ENCODE measurements around the gene SLC15A4. TPM values are rescaled to one million over a fixed set of nuclear protein-coding genes. Genes with fewer than 3 reads are reported as not detected.

SLC15A4 gene
- total and polyA plus RNA-seq, 9 donors, result 18.1 to 33.2 (median 22.6) TPM

DNA sequence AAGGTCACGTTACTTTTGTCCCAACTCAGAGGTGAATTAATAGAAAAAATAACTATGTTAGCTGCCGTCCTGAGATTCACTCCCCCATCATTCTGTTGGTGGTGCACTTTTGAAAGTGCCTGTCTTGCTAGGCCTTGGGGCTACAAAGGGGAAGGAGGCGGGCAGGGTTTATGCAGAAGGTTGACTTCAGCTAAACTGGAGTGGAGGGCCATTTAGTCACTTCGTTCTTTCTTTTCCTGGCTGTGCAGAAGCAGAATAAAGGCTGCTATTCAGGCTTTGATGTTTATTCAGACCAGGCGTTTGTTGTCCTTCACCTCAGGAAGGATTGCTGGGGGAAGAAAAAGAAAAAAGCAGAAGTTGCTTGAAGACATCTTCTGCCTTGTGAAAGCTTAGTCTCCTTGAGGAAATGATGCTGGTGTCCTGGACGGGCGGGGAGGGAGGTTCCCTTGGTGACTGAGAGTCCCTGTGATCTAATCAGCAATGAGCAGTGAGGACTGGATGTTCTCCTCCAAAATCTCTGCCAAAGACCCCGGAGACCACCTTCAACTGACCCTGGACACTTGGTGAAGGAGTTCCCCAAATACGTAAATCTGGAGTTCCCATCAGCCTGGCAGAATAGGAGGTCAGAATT is 33.5 kb upstream of the SLC15A4 start:
- intact Hi-C loops (cut with DNase I), result no loop called here
- no peak for TF ChIP-seq POLR2A (IDR thresholded peaks at IDR 0.05)
- no peak for TF ChIP-seq EP300 (IDR thresholded peaks at IDR 0.05)
- TF ChIP-seq CTCF (IDR thresholded peaks at IDR 0.05), result no peak

DNA sequence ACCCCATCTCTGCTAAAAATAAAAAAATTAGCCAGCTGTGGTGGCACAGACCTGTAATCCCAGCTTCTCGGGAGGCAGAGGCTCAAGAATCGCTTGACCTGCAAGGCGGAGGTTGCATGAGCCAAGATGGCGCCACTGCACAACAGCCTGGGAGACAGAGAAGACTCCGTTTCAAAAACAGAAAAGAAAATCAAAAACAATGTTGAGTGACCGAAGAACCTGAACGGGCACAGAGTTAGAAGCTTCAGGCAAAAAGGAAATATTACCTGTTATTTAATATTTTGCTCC is 33.0 kb upstream of the SLC15A4 start:
- H3K27me3 ChIP-seq, result no peaks in the 10 kb centered on the region
- DNase-seq, result no peak
- H3K27ac ChIP-seq, result no peak overlapping the region
- no peaks in the 10 kb centered on the region for H3K4me1 ChIP-seq (ENCODE audit: insufficient read depth)
- no peaks in the 10 kb centered on the region for H3K9me3 ChIP-seq
- intact Hi-C loops (cut with DNase I), result no loop called here
- H3K4me3 ChIP-seq, result no peak overlapping the region
- no peak for TF ChIP-seq EP300 (IDR thresholded peaks at IDR 0.05)
- TF ChIP-seq CTCF (IDR thresholded peaks at IDR 0.05), result no peak
- no peak for TF ChIP-seq POLR2A (IDR thresholded peaks at IDR 0.05)
- no peaks in the 10 kb centered on the region for H3K36me3 ChIP-seq
- WGBS, 3 donors, result 93 to 97% (median 94%) methylated on average over 7 of the region's 7 CpGs

More for the DNA sequence above, 33.5 kb upstream of the SLC15A4 start:
- Histone ChIP-seq H3K36me3 (no peaks in the 10 kb centered on the region), H3K9me3 (no peaks in the 10 kb centered on the region), H3K4me3 (no peak overlapping the region), H3K27me3 (no peaks in the 10 kb centered on the region), H3K27ac (no peak overlapping the region), H3K4me1 (ENCODE audit: insufficient read depth) (no peaks in the 10 kb centered on the region)
- 68 to 82% (median 68%) methylated on average over 9 of the region's 9 CpGs for WGBS, 3 donors
- no peak for DNase-seq

DNA sequence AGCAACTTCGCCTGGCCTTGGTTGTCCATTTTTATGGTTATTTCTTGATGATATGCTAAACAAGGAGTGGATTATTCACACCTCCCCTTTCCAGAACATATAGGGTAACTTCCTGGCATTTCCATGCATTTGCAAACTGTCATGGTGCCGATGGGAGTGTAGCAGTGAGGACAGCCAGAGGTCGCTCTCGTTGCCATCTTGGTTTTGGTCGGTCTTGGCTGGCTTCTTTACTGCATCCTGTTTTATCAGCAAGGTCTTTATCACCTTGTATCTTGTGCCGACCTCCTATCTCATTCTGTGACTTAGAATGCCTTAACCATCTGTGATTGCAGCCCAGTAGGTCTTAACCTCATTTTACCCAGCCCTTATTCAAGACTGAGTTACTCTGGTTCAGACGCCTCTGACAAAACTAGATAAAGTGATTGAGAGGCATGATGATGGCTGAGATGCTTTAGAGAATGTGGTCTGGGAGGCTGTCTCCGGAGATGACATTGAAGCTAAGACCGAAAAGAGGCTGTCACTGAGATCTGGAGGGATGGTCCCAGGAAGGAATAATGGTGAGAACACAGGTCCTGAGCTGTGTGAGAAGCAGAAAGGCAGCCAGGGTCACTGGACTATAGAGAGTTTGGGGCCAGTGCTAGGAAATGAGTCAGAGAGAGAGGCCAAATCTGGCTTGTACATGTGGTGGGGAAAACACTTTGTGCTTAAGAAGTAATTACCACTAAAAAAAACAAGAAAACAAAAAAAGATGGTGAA is 32.5 kb upstream of the SLC15A4 start:
- TF ChIP-seq EP300 (IDR thresholded peaks at IDR 0.05) (no peak), CTCF (IDR thresholded peaks at IDR 0.05) (no peak), POLR2A (IDR thresholded peaks at IDR 0.05) (no peak)
- DNase-seq, result no peak
- no peaks in the 10 kb centered on the region for H3K9me3 ChIP-seq
- no peaks in the 10 kb centered on the region for H3K27me3 ChIP-seq
- no peak overlapping the region for H3K4me3 ChIP-seq
- intact Hi-C loops (cut with DNase I), result no loop called here
- H3K27ac ChIP-seq, result no peak overlapping the region
- H3K4me1 ChIP-seq (ENCODE audit: insufficient read depth), result no peaks in the 10 kb centered on the region
- no peaks in the 10 kb centered on the region for H3K36me3 ChIP-seq
- 86 to 90% (median 87%) methylated on average over 9 of the region's 9 CpGs for WGBS, 3 donors

- intact Hi-C loops (cut with DNase I), result no loop called here
- H3K36me3 ChIP-seq, result no peaks in the 10 kb centered on the region
- no peak for DNase-seq
- H3K27me3 ChIP-seq, result no peaks in the 10 kb centered on the region
- 0 to 1% (median 1%) methylated on average over 34 to 74 of the region's 74 CpGs for WGBS, 3 donors
- H3K9me3 ChIP-seq, result no peaks in the 10 kb centered on the region
- no peaks in the 10 kb centered on the region for H3K4me1 ChIP-seq (ENCODE audit: insufficient read depth)
- H3K27ac ChIP-seq, result no peak overlapping the region
- peak overlapping the region; percentile 29 for H3K4me3 ChIP-seq
- TF ChIP-seq POLR2A (IDR thresholded peaks at IDR 0.05) (no peak), CTCF (IDR thresholded peaks at IDR 0.05) (no peak)
These were observed 29.9 kb upstream of the SLC15A4 start for GRCh38 chr12:128853600-128854197.
